Lower lobe of right lung (tissue), 2 donors: Measurements from ENCODE around the gene MED12L. TPM values are rescaled to one million over a fixed set of nuclear protein-coding genes. Genes with fewer than 3 reads are reported as not detected.
"Not testable (repeated sequence)": the region's sequence is repeated elsewhere in the genome, so short reads cannot be mapped to it uniquely, and the experiment has no call there.

Source experiments
- ATAC-seq, 2 donors: fragments of 200-7000 bp; cut with Tn5 transposase; one replicate each; pipeline ENCODE4 v1.9.1; 2020 to 2022; ENCODE audit warnings: mild to moderate bottlenecking in 2 of 2, moderate library complexity in 2 of 2
- DNase-seq: peaks from one replicate; pipeline ENCODE4 v3.0.0-alpha.2; 2020
- H3K27ac ChIP-seq: fragments of 200-600 bp; one replicate; pipeline ENCODE4 v1.8.0; 2022
- H3K27me3 ChIP-seq: fragments of 200-600 bp; one replicate; pipeline ENCODE4 v1.8.0; 2022; ENCODE audit warnings: low read depth
- H3K36me3 ChIP-seq: fragments of 200-600 bp; one replicate; pipeline ENCODE4 v1.8.0; 2022; ENCODE audit warnings: mild to moderate bottlenecking
- H3K4me1 ChIP-seq: fragments of 200-600 bp; one replicate; pipeline ENCODE4 v1.8.0; 2022
- H3K4me3 ChIP-seq: fragments of 200-600 bp; one replicate; pipeline ENCODE4 v1.8.0; 2022; ENCODE audit warnings: mild to moderate bottlenecking
- H3K9me3 ChIP-seq: fragments of 200-600 bp; one replicate; pipeline ENCODE4 v1.8.0; 2022
- CTCF ChIP-seq: fragments of 200-600 bp; IDR thresholded peaks from one replicate; pipeline ENCODE4 v1.8.0; 2022; ENCODE audit warnings: antibody characterized with exemption, mild to moderate bottlenecking
- intact Hi-C: fragments of 100-400 bp; cut with DNase I; formaldehyde crosslinking; loops from one replicate; pipeline ENCODE4 v1.11.0; 2022
- total RNA-seq: library from RNA; stranded (reverse); fragmentation: NEBNext Ultra II Directional; extraction: Animal tissue kit (Norgen Biotek cat#: 25700); gene quantifications from one replicate; pipeline ENCODE4 v1.2.1, GENCODE V29; 2021
- donor health status: DM: no; HTN: yes; CAD: no; lungs with severe emphysema.

The MED12L gene
- total RNA-seq, 1 donor from 2014 or later: 0.44 TPM

GRCh38 chr3:151074256-151074655, 11.2 kb upstream of the MED12L start:
- intact Hi-C loops: no loop called here
- no peaks in the 10 kb centered on the region for H3K9me3 ChIP-seq
- H3K27me3 ChIP-seq: peaks cover 6% of the 10 kb centered on the region
- no peak overlapping the region for H3K4me3 ChIP-seq
- H3K36me3 ChIP-seq: no peaks in the 10 kb centered on the region
- no peak for DNase-seq
- TF ChIP-seq CTCF: no peak
- H3K27ac ChIP-seq: no peak overlapping the region
- H3K4me1 ChIP-seq: no peaks in the 10 kb centered on the region
- ATAC-seq: no peak

DNA sequence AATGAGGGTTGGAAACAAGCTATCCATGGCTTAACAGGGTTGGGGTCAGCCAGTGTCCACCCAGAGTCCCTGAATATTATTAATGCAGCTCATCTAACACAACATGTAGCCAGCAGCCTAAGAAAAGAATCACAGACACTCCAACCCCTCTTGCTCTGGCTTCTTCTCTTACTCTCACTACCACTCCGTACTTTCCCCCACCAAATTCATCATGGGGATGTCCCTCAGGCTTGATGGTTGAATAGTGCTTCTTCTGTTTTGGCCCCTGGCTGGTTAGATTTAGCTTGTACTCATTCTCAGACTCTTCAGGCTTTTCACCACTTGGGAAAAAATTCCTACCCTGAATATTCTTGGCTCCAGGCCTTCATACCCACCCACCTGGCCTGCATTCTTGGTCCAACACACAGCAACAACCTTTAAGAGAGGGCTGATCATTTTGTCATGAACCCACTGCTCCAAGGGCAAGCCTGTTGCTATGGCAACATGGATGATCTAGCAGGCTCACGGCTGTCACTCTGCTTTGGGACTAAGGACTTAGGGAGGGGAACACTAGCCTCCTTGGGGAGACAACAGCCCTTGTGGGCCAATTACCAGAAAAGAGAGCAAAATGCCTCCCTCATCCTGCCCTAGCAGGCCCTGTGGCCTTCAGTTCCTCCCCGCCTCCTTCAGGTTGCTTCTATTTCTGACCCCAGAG, 9.4 kb upstream of the MED12L start:
- Histone ChIP-seq H3K4me3 (no peak overlapping the region), H3K9me3 (no peaks in the 10 kb centered on the region), H3K36me3 (no peaks in the 10 kb centered on the region), H3K27ac (no peak overlapping the region), H3K27me3 (peaks cover 6% of the 10 kb centered on the region), H3K4me1 (no peaks in the 10 kb centered on the region)
- intact Hi-C loops: no loop called here
- no peak for TF ChIP-seq CTCF
- ATAC-seq: no peak
- no peak for DNase-seq

DNA sequence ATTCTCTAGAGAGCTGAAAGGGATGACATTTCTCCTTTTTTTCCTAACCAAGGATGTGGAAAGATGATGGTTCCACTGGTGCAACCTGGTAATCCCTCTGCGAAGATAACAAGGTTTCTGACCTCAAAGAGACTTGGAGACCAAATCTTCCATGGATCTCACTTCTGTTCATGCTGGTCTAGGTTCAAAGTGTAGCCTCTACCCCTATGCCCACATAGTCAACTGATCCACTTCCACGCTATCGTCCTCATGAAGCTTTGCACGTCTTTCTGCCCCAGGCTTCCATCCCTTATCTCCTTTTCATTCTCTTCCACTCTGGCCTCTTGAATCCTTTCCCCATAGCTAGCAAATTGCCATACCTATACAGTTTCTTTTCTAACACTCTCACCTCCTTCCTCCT, 8.8 kb upstream of the MED12L start:
- DNase-seq (no peak), ATAC-seq (no peak)
- H3K9me3 ChIP-seq: no peaks in the 10 kb centered on the region
- no peak overlapping the region for H3K27ac ChIP-seq
- no peak overlapping the region for H3K4me3 ChIP-seq
- TF ChIP-seq CTCF: no peak
- H3K27me3 ChIP-seq: peaks cover 6% of the 10 kb centered on the region
- H3K4me1 ChIP-seq: no peaks in the 10 kb centered on the region
- intact Hi-C loops: no loop called here
- no peaks in the 10 kb centered on the region for H3K36me3 ChIP-seq

DNA sequence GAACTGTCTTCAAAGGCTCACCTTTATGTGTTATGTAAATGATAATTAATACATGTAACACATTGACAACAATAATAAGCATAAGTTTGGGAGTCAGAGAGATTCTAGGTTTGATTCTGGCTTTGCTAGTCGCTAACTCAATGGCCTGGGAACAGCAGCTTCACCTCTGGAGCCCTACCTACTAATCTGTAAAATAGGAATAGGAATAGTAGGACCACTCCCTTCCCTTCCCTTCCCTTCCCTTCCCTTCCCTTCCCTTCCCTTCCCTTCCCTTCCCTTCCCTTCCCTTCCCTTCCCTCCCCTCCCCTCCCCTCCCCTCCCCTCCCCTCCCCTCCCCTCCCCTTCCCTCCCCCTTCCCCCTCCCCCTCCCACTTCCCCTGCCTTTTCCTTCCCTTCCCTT, 4.4 kb upstream of the MED12L start:
- H3K9me3 ChIP-seq, intact Hi-C loops, H3K27ac ChIP-seq, DNase-seq, H3K4me1 ChIP-seq, H3K4me3 ChIP-seq, H3K36me3 ChIP-seq, ATAC-seq: not testable (repeated sequence)
- H3K27me3 ChIP-seq: peaks cover 35% of the 10 kb centered on the region

- no peaks in the 10 kb centered on the region for H3K36me3 ChIP-seq
- peaks cover 21% of the 10 kb centered on the region for H3K4me1 ChIP-seq
- DNase-seq (no peak), ATAC-seq (no peak)
- no peak overlapping the region for H3K27ac ChIP-seq
- H3K4me3 ChIP-seq: no peak overlapping the region
- intact Hi-C loops: no loop called here
- no peak for TF ChIP-seq CTCF
- no peaks in the 10 kb centered on the region for H3K9me3 ChIP-seq
- peaks cover 39% of the 10 kb centered on the region for H3K27me3 ChIP-seq
Observed at GRCh38 chr3:151082880-151083838, 2.3 kb upstream of the MED12L start.

GRCh38 chr3:151084893-151085226, 604 bp upstream of the MED12L start:
- Histone ChIP-seq H3K27me3 (peaks cover 41% of the 10 kb centered on the region), H3K27ac (no peak overlapping the region), H3K9me3 (no peaks in the 10 kb centered on the region), H3K36me3 (no peaks in the 10 kb centered on the region), H3K4me1 (peaks cover 21% of the 10 kb centered on the region), H3K4me3 (peak overlapping the region; percentile 61)
- DNase-seq (no peak), ATAC-seq (no peak)
- no peak for TF ChIP-seq CTCF
- intact Hi-C loops: no loop called here
